GM12873 (cell line): ENCODE results near the gene LPP.

Experiments used
- CTCF ChIP-seq: IDR thresholded peaks from 2 replicates; pipeline ENCODE4 v1.5.1; 2012; ENCODE audit warnings: low read depth, mild to moderate bottlenecking, moderate library complexity, low read length, control low read depth; ENCODE audit not compliant: insufficient read depth; ENCODE audit errors: missing control alignments

LPP gene

GRCh38 chr3:188528396-188528795 is 374.4 kb downstream of the LPP start:
- TF ChIP-seq CTCF, result no peak

- no peak for TF ChIP-seq CTCF
Measured at GRCh38 chr3:188529228-188529627, 375.3 kb downstream of the LPP start.

GRCh38 chr3:188530226-188530625 is 376.3 kb downstream of the LPP start:
- TF ChIP-seq CTCF, result no peak

- no peak for TF ChIP-seq CTCF
Measured at GRCh38 chr3:188531210-188531609, 377.3 kb downstream of the LPP start.

- TF ChIP-seq CTCF, result no peak
Measured at GRCh38 chr3:188533172-188533571, 379.2 kb downstream of the LPP start.

- no peak for TF ChIP-seq CTCF
Measured at GRCh38 chr3:188533612-188534357, 379.8 kb downstream of the LPP start.

GRCh38 chr3:188534633-188535032 is 380.7 kb downstream of the LPP start:
- no peak for TF ChIP-seq CTCF
